K562 (cell line): ENCODE measurements around the gene NRSN2. TPM values are rescaled to one million over a fixed set of nuclear protein-coding genes. Genes with fewer than 3 reads are reported as not detected.

Experiments
- CBX1 ChIP-seq: sonication (generic); IDR thresholded peaks from 2 replicates; pipeline ENCODE4 v1.6.1; 2016; ENCODE audit warnings: antibody characterized with exemption, low read depth, mild to moderate bottlenecking
- CHD7 ChIP-seq: fragments of 200-600 bp; sonication (generic); IDR thresholded peaks from one replicate; pipeline ENCODE4 v1.6.1; 2012; ENCODE audit warnings: mild to moderate bottlenecking, low read depth, low read length, inconsistent platforms
- ELF4 ChIP-seq: fragments of 450-650 bp; formaldehyde crosslinking; IDR thresholded peaks from 2 replicates; pipeline ENCODE4 v1.4.0; 2022; ENCODE audit warnings: missing genetic modification characterization
- KAT7 ChIP-seq: sonication (generic); formaldehyde crosslinking; IDR thresholded peaks from 2 replicates; pipeline ENCODE4 v1.8.0; 2022; ENCODE audit warnings: missing genetic modification reagents, mild to moderate bottlenecking, borderline replicate concordance
- KLF16 ChIP-seq: IDR thresholded peaks from 2 replicates; pipeline ENCODE4 v1.6.1; 2016; ENCODE audit warnings: antibody characterized with exemption
- SMARCC2 ChIP-seq: fragments of 450-650 bp; IDR thresholded peaks from 2 replicates; pipeline ENCODE4 v1.6.1; 2017; ENCODE audit warnings: antibody characterized with exemption, moderate library complexity, mild to moderate bottlenecking, low read depth
- SNIP1 ChIP-seq: fragments of 450-650 bp; IDR thresholded peaks from 2 replicates; pipeline ENCODE4 v1.7.1; 2017; ENCODE audit warnings: low read depth, mild to moderate bottlenecking
- TCF3 ChIP-seq: sonication (generic); formaldehyde crosslinking; IDR thresholded peaks from 2 replicates; pipeline ENCODE4 v1.4.0; 2020; ENCODE audit warnings: mild to moderate bottlenecking, missing genetic modification reagents
- USF2 ChIP-seq: sonication (generic); formaldehyde crosslinking; IDR thresholded peaks from 2 replicates; pipeline ENCODE4 v1.5.0; 2020; ENCODE audit warnings: missing genetic modification reagents
- ZNF436 ChIP-seq: fragments of 250-450, 450-650 bp; sonication (Bioruptor Pico); formaldehyde crosslinking; IDR thresholded peaks from 2 replicates; pipeline ENCODE4 v1.7.0; 2020; ENCODE audit warnings: mild to moderate bottlenecking
- ZNF518B ChIP-seq: fragments of 250-450 bp; sonication (Bioruptor Pico); IDR thresholded peaks from 2 replicates; pipeline ENCODE4 v1.5.0; 2021; ENCODE audit warnings: mild to moderate bottlenecking, moderate library complexity
- ZNF695 ChIP-seq: fragments of 450-650 bp; formaldehyde crosslinking; IDR thresholded peaks from 2 replicates; pipeline ENCODE4 v1.4.0; 2020; ENCODE audit warnings: mild to moderate bottlenecking, moderate library complexity
- polyA plus RNA-seq, 8 experiments: library from polyadenylated mRNA; depleted of rRNA in 4 of 8; stranded (reverse) in 5 of 8; unstranded in 3 of 8; fragments of >200 nt; fragmentation: Nextera tagmentation in 2 of 8; fragmentation: Illumina TruSeq in 1 of 8; extraction: Ambion mirVana in 2 of 8; extraction: Trizol in 1 of 8; gene quantifications; 2 replicates each; pipeline versions ENCODE4 v1.2.1 to v1.2.3, GENCODE V29; 2011 to 2014; ENCODE audit warnings: inconsistent platforms in 1 of 8, missing spikeins in 1 of 8
- total RNA-seq, 7 experiments: library from RNA; depleted of rRNA in 6 of 7; stranded (reverse); fragments of >200 nt in 6 of 7; fragmentation: Illumina TruSeq in 2 of 7; extraction: Trizol in 2 of 7; gene quantifications; 2 replicates each; pipeline versions ENCODE4 v1.2.1 to v1.2.3, GENCODE V29; 2011 to 2021; ENCODE audit warnings: low replicate concordance in 1 of 7

NRSN2 gene
- total and polyA plus RNA-seq, 9 of the 15 experiments (the other 6 are each of a cell fraction or from before 2014, with no cell fraction given): 7.5 to 29.7 (median 11.1) TPM

- no peak for TF ChIP-seq CHD7
- TF ChIP-seq USF2 (CRISPR knock-in tag): no peak
- no peak for TF ChIP-seq ZNF518B (CRISPR knock-in tag)
- no peak for TF ChIP-seq CBX1
- TF ChIP-seq KLF16: no peak
- no peak for TF ChIP-seq KAT7
- no peak for TF ChIP-seq ELF4 (CRISPR knock-in tag)
- no peak for TF ChIP-seq ZNF436 (CRISPR knock-in tag)
- TF ChIP-seq SNIP1: no peak
- no peak for TF ChIP-seq TCF3 (CRISPR knock-in tag)
- no peak for TF ChIP-seq SMARCC2
- TF ChIP-seq ZNF695 (CRISPR knock-in tag): no peak
Observed at GRCh38 chr20:325045-325888, 21.6 kb upstream of the NRSN2 start, which contains the start of gene SOX12 (continued).
